HG02981 (cell line): ENCODE measurements around the gene CELA1.
"Not testable (repeated sequence)": the region's sequence is repeated elsewhere in the genome, so short reads cannot be mapped to it uniquely, and the experiment has no call there.

Experiments
- ATAC-seq: cut with Tn5 transposase; IDR thresholded peaks from one replicate; pipeline ENCODE4 v1.9.1; 2021; ENCODE audit warnings: mild to moderate bottlenecking, moderate library complexity; ENCODE audit not compliant: unreplicated experiment

CELA1 gene

DNA sequence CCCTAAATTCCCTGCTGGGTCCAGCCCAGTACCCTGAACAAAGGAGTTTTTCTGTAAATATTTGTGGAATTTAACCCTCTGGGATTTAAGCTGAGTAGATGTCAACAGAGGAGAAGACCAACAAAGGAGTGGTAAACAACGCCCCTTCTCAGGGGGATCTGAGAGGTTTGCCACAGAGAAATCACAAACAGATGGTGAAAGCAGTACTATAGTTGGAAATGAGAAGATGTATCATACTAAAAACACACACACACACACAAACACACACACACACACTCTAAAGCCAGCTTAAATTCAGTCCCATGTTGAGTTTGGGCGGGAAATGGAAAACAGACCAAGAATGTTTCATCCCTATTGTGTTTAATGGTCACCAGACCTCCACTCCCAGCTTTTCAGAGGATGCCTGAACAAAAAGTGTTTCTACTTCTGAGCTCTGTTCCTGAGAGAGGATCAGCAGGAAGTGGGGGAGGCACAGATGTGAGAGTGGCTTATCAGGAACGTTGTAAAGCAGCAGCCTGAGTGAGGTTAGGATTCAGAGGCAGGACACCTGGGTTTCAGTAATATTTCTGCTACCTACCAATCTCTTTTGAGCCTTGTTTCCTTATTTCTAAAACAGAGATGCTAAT is 25.7 kb downstream of the CELA1 start:
- ATAC-seq: no peak

DNA sequence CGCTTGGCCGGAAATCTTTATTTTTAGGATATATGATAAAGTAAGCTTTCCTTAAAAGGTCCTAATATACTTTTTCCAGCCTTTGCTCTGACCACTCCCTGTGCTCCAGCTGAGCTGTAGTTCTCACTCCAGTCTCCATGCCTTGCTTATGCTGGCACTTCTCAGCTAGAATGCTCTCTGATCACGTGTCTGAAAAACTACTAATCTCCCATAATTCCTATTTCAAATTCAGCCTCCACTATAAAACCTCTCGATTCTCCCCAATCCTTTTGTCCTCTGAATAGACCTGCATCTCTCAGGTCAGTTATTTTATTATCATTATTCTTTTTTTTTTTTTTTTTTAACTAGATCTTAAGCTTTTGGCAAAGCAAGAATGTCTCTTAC is 26.2 kb downstream of the CELA1 start:
- ATAC-seq: no peak

DNA sequence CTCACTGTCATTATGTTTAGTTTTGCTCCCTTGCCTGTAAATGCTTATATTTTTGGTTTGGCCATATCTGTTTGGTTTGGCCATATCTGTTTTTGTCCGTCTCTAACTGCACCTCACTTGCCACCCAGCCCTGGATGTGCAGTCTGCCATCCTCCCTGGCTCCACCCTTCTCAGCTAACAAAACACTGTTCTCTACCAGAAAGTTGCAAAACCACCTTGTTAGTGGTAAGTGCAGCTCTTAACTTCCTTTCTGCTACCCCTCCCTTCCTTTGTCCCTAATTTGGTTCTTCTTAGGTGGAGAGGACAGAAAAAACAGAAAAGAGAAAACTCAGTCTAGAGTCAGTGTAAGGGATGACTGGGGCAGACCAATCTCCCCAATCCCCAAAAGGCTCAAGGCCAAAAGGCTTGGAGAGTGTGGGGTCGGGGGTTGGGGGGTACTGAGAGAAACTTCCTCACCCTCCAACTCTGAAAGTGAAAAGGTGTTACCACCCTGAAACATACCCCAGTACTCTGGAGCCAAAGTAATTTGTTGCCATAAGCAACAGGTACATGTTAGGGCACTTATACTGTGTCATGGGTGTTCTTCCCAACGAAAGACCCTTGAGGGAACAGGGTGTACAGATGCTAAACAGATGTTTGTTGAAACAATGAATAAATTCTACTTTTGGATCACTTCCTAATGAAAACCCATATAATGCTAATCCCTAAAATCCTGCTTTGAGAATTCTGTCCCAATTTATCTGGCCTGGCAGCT is 27.5 kb downstream of the CELA1 start:
- ATAC-seq: no peak

DNA sequence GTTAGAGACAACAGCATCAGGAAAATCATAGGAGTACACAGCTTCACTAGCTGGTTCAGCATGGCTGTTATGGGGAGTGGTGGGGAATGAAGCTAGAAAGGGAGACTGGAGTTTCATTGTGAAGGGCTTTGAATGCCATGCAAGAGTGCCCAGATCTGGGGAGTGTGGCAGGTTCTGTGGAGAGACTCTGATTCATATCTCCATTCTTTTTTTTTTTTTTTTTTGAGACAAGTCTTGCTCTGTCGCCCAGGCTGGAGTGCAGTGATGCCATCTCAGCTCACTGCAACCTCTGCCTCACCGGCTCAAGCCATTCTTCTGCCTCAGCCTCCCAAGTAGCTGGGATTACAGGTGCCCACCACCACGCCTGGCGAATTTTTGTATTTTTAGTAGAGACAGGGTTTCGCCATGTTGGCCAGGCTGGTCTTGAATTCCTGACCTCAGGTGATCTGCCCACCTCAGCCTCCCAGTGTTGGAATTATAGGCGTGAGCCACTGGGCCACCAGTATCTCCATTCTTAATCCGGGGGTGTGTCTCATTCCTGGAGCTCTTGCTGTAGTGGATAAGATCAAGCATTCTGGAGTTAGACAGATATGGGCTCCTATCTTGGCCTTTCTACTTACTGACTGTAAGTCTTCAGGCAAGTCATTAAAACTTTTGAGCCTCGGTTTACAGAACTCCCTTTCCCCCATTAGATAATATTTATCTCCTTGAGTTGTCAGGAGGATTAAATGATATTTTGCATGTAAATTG is 28.2 kb downstream of the CELA1 start:
- ATAC-seq: not testable (repeated sequence)

DNA sequence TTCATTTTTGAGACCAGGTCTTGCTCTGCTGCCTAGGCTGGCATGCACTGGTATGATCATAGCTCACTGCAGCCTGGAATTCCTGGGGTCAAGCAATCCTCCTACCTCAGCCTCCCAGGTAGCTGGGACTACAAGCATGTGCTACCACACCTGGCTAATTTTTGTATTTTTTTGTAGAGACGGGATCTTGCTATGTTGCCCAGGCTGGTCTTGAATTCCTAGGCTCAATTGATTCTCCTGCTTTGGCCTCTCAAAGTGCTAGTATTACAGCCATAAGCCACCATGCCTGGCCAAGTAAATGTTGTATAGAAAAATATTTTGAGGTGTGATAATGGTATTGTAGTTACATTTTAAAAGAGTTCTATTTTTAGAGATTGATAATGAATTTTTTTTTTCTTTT is 35.1 kb downstream of the CELA1 start:
- ATAC-seq: no peak

DNA sequence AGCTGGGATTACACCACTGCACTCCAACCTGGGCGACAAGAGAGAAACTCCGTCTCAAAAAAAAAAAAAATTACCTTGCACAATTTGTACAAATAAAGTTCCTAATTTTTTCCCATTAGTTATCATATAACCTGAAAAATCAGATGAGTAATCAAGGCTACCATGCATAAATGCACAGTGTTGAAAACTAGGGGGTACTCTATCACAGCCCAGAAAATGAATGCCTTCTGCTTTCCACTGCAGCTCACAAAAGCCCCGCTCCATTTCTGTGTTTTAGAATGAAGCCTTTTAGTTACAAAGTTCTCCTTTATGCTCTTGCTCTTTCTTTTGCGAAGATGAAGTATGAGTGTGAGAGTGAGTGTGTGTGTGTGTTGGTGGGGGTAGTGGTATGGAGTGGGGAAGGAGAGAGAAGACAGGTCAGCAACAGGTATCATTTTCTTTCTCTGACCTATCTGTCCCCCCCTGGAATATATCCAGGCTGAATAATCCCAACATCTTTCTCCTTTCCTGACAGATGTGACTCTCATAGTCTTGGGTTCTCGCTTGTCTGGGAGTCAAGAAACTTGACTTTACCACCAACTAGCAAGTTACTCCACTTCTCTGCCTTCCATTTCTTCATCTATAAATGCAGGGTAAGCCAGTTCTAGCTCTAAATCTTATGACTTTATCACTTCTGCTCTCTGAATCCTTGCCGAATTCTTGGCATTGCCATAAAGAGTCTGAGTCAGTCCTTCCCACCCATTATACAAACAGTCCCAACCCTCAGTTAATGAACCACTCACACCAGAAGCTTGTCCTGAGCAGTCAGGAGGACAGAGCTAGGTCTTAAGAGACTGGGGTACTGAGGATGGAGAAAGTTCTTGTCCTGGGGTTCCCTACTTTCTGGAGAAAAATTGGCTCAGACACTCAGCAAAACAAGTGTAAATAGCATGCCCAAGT is 38.6 kb downstream of the CELA1 start:
- no peak for ATAC-seq

DNA sequence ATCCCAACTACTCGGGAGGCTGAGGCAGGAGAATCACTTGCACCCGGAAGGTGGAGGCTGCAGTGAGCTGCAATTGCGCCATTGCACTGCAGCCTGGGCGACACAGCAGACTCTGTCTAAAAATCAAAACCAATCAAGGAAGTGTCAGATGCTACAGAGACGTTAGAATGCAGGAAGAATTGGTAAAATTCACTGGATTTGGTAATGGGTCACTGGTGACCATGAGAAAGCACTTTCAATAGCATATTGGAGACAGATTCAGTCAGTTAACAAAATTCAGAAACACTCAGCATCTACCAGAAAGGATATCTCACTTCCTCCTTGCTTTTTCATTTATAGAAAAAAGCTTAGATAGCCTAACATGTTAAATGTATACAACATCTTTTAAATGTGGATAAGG is 40.0 kb downstream of the CELA1 start:
- no peak for ATAC-seq

DNA sequence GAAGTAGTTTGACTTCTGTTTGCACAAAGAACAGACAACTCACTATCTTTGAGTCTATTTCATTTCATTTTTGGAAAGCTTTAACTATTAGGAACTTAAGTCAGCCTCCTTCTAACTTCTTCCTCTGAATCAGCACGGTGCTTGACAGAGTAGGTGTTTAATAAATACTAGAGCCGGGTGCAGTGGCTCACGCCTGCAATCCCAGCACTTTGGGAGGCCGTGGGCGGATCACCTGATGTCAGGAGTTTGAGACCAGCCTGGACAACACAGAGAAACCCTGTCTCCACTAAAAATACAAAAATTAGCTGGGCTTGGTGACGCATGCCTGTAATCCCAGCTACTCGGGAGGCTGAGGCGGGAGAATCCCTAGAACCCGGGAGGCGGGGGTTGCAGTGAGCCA is 45.7 kb downstream of the CELA1 start:
- not testable (repeated sequence) for ATAC-seq

DNA sequence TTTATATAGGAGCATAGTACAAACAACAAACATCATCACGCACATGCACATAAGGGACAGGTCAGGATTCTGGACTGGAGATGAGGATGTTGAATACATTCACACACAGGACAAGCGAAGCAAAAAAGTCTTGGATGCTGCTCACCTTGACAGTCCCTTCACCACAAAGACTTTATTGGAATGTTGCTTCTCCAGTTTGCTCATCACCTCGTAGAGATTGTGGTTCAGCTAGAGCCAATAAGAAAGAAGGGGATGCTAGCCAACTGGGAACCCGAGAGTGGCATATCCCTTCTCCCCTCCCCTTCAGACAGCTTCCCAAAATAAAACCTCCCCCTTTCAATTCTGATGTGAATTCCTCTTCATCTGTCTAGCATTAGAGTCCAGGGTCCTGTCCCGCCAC is 50.8 kb downstream of the CELA1 start:
- ATAC-seq: no peak

DNA sequence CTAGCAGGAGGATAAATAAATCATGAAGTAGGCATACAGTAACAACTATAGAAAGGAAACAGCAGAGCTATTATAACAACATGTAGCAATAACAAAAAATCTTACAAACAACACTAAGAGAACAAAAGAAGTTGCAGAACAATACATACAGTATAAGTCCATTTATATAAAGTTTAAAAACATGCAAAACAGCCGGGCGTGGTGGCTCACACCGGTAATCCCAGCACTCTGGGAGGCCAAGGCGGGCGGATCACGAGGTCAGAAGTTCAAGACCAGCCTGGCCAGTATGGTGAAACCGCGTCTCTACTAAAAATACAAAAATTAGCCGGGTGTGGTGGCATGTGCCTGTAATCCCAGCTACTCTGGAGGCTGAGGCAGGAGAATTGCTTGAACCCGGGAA is 52.4 kb downstream of the CELA1 start:
- ATAC-seq: not testable (repeated sequence)

DNA sequence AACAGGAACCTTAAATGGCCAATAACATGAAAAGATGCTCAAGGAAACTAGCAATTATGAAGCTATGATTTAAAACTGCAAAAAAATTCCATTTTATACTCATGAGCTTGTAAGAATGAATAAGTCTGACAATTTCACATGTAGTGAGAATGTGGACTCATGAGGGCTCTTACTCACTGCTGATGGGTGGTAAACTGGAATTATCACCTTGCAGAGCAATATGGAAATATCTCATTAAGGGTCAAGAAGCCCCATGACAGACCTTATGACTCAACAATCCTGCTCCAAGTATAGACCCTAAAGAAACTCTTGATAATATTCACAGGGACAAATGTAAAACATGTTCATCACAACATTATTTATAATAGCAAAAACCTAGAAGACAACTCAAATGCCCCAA is 52.8 kb downstream of the CELA1 start:
- ATAC-seq: no peak

DNA sequence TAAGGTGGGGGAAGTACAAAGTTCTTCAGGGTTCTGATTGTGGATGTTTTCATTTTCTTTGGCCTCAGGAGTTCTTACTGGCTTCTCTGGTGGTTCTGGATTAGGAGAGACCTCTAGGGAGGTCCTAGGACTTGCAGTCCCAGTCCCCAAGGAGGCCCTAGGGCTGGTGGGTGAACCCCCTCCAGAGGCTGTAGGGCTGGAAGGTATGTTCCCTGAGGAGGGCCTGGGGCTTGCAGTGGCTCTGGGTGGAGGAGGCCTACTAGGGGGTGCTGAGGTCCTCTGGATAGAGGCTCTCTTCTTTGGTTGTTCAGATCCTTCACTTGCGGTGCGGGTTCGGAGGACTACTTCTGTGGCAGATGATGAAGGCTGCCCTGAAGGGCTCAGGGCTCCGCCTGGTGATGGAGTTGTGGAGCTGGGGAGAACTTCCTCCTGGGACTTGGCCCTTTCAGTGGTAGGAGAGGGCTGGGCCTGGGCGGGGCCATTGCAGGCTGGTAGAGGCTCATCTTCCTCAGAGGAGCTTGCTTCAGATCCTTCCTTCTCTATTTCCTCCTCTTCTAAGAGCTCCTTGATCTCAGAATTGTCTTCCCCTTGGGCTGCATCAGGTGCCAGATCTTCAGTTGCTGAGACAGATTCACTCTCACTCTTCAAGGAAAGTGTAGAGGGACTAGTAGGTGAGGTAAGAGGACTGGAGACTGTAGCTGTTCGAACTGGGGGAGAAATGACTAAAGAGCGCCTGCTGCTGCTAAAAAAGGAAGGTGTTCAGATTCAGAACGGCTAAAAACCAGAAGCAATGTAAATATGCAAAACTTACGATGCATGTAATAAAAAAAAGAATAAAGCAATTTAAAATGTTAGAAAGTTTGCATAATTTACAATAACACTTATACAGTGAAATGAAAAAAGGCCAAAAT is 54.6 kb downstream of the CELA1 start:
- ATAC-seq: not testable (repeated sequence)

DNA sequence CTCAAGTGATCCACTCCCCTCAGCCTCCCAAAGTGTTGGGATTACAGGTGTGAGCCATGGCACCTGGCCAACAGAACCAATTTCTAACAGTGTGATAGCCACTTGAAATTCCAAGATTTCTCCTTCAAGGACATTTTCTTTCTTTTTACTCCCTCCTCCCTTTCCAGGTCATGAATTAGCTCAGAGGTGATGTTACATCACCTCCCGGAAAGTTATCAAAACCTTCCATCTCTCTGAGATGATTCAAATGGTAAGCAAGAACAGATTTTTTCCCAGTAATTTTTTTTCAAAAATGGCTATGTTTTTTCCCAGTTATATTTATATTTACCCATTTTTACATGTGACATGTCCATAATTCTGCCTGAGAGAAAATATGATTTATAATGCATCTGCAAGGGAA is 60.6 kb downstream of the CELA1 start:
- no peak for ATAC-seq

DNA sequence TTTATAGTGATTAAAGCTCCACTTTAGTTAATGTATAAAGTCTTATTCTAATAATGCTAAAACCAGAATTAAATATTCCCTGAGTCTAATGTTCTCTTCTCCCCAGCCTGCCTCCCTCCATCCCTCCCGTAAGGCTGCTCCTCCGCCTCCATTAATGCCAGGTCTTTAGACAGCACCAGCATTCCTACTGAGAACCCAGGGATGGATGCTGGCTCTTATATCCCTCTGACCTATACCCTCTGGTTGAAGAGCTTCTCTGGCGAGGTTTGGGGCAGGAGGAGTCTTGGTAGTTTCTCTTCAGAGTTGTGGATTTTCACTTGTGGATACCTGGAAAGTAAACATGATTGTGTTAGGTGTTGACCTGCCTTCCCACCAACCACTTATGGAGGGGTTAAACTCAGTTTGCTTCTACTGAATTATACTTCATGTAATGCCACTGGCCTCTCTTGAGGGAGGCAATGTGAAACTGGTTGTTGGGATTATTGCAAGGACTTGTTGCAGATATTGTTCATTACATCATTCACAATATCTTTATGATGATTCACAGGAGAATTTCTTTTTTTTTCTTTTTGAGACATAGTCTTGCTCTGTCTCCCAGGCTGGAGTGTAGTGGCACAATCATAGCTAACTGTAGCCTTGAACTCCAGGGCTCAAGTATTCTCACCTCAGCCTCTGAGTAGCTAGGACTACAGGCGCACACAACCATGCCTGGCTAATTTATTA is 65.1 kb downstream of the CELA1 start:
- no peak for ATAC-seq
